AG08396 (cell line): ENCODE results near the gene PRRG4.
A peak's percentile ranks its signal among the peaks of the same experiment; 100 is the strongest.
"Not testable (repeated sequence)": the region's sequence is repeated elsewhere in the genome, so short reads cannot be mapped to it uniquely, and the experiment has no call there.

Source experiments
- DNase-seq: peaks from one replicate; pipeline ENCODE4 v3.0.0; 2012; ENCODE audit warnings: low spot score, mixed read lengths

Gene PRRG4

GRCh38 chr11:32886180-32886579 is 56.5 kb downstream of the PRRG4 start:
- DNase-seq = no peak

DNA sequence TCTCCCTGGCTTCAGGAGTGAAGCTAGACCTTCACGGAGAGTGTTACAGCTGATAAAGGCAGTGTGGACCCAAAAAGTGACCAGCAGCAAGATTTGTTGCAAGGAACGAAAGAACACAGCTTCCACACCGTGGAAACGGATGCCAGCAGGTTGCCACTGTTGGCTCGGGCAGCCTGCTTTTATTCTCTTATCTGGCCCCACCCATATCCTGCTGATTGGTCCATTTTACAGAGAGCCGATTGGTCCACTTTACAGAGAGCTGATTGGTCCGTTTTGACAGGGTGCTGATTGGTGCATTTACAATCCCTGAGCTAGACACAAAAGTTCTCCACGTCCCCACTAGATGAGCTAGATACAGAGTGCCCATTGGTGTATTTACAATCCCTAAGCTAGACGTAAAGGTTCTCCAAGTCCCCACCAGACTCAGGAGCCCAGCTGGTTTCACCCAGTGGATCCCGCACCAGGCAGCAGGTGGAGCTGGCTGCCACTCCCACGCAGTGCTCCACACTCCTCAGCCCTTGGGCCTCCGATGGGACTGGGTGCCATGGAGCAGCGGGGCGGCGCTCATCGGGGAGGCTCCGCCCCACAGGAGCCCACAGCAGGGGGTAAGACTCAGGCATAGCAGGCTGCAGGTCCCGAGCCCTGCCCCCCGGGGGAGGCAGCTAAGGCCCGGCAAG is 58.1 kb downstream of the PRRG4 start:
- not testable (repeated sequence) for DNase-seq

DNA sequence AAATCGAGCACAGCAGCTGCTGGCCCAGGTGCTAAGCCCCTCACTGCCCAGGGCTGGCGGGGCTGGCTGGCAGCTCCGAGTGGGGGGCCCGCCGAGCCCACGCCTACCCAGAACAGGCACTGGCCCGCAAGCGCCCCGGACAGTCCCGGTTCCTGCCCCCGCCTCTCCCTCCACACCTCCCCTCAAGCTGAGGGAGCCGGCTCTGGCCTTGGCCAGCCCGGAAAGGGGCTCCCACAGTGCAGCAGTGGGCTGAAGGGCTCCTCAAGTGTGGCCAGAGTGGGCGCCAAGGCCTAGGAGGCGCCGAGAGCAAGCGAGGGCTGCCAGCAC is 58.6 kb downstream of the PRRG4 start:
- DNase-seq = not testable (repeated sequence)

DNA sequence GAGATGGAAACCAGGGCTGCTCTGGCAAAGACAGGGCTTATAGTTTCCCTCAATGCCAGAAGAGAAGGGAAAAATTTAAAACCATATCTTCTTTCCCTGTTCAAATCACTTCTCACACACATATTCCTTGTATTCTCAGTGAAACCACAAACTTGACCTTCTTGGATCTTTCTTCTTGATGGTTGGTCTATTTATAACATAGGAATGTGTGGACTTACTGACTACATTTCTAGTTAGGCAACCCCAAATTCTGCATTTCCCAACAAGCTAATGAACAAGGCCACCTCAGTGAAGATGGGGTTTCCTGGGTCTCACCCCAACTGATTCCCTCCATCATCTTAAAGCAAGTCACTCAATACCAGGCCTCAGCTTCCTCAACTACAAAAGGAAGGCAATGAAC is 59.1 kb downstream of the PRRG4 start:
- DNase-seq = peak; percentile 77

DNA sequence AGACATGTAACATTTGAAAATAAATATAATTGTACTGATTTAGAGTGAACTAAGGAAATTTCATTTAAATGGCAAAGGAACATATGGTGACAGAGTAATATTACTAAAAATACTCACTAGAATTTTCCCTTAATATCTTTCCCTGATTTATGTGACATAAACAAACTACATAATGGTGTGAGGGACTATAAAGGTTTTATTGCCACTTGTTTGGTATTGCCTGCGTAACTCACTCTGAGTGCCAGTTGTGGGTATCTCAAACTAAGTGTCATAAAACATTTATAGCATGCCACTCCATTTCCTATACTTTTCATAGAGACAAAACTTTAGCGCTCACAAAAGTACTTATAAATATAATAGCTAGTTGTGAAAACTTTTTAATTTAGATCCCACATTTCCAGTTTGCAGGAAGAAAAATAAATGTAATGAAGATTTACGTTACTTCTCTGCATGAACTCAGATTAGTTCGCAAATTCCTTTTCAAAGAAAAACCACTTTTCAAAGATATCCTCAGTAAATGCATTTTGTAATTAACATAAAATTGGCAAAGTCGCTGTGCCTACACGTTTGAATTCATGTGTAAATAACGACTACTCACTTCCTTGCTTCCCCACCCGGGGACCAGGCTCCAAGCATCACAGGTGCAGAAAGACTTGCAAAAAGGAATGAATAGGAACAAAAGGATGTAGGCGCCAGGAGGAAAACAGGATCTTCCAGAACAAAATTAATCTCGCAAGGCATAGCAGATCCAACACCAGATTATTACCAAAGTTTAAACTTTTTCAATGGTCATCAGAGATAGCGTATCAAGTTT is 61.3 kb downstream of the PRRG4 start:
- no peak for DNase-seq

- DNase-seq = peak; percentile 12
Measured at GRCh38 chr11:32891657-32892354, 62.1 kb downstream of the PRRG4 start.

GRCh38 chr11:32892355-32893092 is 62.8 kb downstream of the PRRG4 start, which contains the start of gene QSER1:
Gene QSER1 (plus strand): TSS chr11:32892811. CDS start chr11:32893126, 315 bp downstream.
- DNase-seq = peak; percentile 93

GRCh38 chr11:32893093-32893342 is 63.3 kb downstream of the PRRG4 start:
- DNase-seq = no peak

GRCh38 chr11:32893343-32894148 is 63.8 kb downstream of the PRRG4 start:
- DNase-seq = peak; percentile 73

DNA sequence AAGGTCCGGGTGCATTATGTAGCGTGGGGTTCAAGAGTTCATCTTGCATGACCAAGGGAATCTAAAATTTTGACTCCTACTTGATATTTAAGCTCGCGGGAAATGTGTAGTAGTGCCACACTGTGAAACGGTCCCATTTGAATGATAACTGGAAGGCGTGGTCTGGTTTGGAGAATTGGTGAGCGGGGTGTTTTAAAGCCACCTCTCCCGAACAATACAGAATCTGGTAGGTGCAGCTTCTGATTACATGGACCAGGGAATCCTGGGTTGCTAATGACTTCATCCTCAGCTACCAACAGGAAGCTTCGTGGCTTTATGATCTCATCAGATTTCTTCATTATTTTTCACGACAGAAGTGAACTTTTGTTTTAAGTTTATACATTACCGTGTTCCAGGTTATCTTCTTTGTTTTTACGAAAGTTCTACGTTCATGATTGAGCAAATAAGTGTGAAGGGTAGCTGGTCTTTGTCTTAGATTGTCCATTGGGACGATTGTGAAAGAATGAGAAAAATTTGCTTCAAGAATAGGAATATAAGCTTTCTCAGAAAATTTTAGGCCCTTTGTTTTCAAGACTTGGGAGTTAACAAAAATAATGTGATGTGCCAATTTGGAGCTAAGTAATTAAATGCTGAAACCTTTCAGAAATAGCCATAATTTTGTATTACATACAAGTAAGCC is 64.6 kb downstream of the PRRG4 start:
- DNase-seq = peak; percentile 70

DNA sequence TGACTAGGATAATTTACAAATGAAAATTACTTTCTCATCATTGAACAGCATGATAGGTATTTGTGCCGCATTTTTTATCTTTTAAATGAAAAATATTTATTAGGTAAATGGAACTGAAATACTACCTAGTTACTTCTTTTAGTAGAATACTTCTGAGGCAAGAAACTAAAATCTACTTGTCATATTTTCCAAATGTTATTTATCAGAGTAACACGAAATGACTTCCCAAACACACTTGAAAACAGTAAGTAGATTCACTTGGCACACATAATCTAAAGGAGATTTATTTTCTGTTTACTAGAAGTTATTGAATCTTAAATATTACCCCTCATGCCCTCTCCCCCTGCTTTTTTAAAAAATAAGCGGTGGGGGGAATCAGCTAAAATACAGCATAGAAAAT is 65.2 kb downstream of the PRRG4 start:
- no peak for DNase-seq

GRCh38 chr11:32895471-32895870 is 65.7 kb downstream of the PRRG4 start:
- DNase-seq = no peak

DNA sequence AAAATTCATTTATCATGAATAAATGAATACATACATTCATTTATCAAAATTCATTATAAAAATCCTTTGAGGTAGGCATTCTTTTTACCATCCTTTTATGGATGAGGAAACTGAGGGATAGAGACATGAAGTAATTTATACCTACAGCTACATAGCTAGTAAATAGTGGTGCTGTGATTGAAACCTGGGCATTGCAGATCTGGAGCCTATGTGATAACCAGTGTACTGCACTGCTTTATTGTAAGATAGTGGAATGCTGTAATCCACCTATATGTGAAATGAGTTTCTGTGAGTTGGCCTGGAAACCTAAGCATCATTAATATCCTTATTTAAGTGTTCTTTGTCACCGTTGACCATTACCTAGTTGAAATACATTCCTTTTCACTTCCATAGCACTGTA is 67.4 kb downstream of the PRRG4 start:
- DNase-seq = no peak

DNA sequence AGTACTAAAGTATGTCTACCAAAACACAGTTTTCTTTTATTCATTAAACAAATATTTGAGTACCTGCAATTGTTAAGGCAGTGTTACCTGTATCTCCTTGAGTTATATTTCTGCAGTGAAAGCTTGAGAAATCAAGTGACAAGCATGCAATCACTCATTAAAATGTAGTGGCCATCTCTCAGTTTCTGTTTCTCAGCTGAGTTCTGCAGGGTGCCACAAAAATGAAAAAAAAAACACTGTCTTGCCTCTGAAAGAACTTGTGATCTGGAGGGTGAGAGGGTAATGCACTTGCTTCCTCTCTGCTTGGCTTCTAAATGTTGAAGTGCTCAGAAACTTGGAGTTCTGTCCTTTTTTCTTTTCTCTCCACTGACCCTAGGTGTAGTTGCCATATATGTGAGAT is 69.7 kb downstream of the PRRG4 start:
- no peak for DNase-seq

- DNase-seq = no peak
Measured at GRCh38 chr11:32902089-32902665, 72.5 kb downstream of the PRRG4 start.

GRCh38 chr11:32905028-32905667 is 75.4 kb downstream of the PRRG4 start:
- no peak for DNase-seq
